ENCODE results near the gene STAB1. TPM values are rescaled to one million over a fixed set of nuclear protein-coding genes. Genes with fewer than 3 reads are reported as not detected.

The STAB1 gene
- total and polyA plus RNA-seq, 10 of the 15 experiments (the other 5 are each of a cell fraction or from before 2014, with no cell fraction given) = 0.46 TPM; not detected in 9

DNA sequence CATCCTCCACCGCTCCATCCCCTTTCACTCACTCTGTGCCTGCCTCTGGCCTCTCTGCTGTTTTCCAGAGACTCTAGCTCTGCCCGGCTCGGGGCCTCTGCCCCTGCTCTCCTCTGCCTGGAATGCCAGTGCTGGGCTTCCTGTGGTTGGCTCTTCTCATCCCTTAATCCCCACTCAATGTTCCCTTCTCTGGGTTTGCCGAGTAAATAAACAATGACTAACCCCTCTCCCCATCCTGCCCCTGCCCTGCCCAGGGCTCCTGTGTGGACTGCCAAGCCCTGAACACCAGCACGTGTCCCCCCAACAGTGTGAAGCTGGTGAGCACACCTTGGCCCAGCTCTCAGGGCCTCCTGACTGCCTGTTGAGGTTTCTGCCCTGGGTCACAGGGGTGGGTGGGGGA lies 12.2 kb downstream of the STAB1 start:
- BruUV-seq (replicated peaks) = no TSS peak
- Histone ChIP-seq H3K4me3 (no peak overlapping the region), H2AFZ (ENCODE audit: control insufficient read depth, low read depth, low read length) (no peak overlapping the region), H3K4me1 (ENCODE audit: control insufficient read depth, insufficient read depth, low read length) (no peaks in the 10 kb centered on the region), H3K27ac (ENCODE audit: control insufficient read depth, insufficient read depth) (no peak overlapping the region), H3K4me2 (ENCODE audit: control insufficient read depth, insufficient read depth) (no peak overlapping the region), H3K27me3 (replicated peaks in 1 of 2; ENCODE audit: control insufficient read depth in 2 of 2, insufficient read depth in 2 of 2, low read length in 1 of 2) (no peaks in the 10 kb centered on the region), H3K36me3 (ENCODE audit: control insufficient read depth in 2 of 2, insufficient read depth in 2 of 2, low read length in 1 of 2) (no peaks in the 10 kb centered on the region), H3K9me3 (replicated peaks; ENCODE audit: control insufficient read depth, insufficient read depth, low read length) (no peaks in the 10 kb centered on the region), H3K79me2 (ENCODE audit: control insufficient read depth, insufficient read depth, low read length) (no peaks in the 10 kb centered on the region), H3K9ac (ENCODE audit: control insufficient read depth, insufficient read depth, low read length) (no peak overlapping the region), H4K20me1 (ENCODE audit: control insufficient read depth, insufficient read depth) (no peaks in the 10 kb centered on the region)
- no peak for FAIRE-seq
- intact Hi-C loops (cut with micrococcal nuclease; ENCODE audit: unreplicated experiment) (no loop called here), in situ Hi-C loops (cut with MboI) (no loop called here)
- CTCF ChIA-PET = no interaction called here
- SMC1A ChIA-PET (ENCODE audit: uncharacterized antibody, unreplicated experiment) = no interaction called here
- ATAC-seq = no peak
- POLR2A ChIA-PET = no interaction called here
- no peak for DNase-seq (ENCODE audit: low read depth, low spot score)
- 23% methylated on average over 5 of the region's 5 CpGs for WGBS (ENCODE audit: insufficient coverage, insufficient replicate concordance, low lambda C conversion rate, missing lambda C conversion rate)
- RAD21 ChIA-PET (ENCODE audit: unreplicated experiment) = no interaction called here
- TF ChIP-seq SUPT20H (IDR thresholded peaks at IDR 0.05; ENCODE audit: borderline replicate concordance, control insufficient read depth, low read depth, low read length) (no peak), JUND (IDR thresholded peaks at IDR 0.05; ENCODE audit: low read depth, low read length) (no peak), RUNX3 (IDR thresholded peaks at IDR 0.05; ENCODE audit: low read length) (no peak), PRDM15 (CRISPR knock-in tag; IDR thresholded peaks at IDR 0.05) (no peak), SMC3 (IDR thresholded peaks at IDR 0.05; ENCODE audit: borderline replicate concordance, low read length) (no peak), JUNB (IDR thresholded peaks at IDR 0.05) (no peak)

All from GM12878 (cell line).